GM21717 (cell line): ENCODE results near the gene SRGAP1.
"Not testable (repeated sequence)": the region's sequence is repeated elsewhere in the genome, so short reads cannot be mapped to it uniquely, and the experiment has no call there.

Experiments
- ATAC-seq: cut with Tn5 transposase; IDR thresholded peaks from one replicate; pipeline ENCODE4 v1.9.1; 2021; ENCODE audit warnings: mild to moderate bottlenecking, moderate library complexity; ENCODE audit not compliant: unreplicated experiment

Gene SRGAP1

DNA sequence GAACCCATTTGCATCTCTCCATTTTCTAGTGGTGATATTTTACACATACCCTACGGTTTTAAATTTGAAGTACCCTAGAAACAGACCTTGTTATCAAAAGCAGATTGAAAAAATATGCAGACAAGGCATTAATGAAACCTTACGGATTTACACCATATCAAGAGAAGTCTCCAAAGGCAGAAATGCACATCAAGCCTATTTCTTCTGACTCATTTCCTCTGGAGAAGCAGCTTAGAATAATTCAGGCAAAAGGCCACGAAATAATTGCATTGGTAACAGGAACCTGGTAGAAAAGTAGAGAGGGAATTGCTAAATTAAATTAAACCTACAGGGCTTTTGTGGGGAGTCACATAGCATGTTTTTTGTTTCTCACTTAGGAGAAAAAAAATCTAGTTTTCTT lies 342.9 kb downstream of the SRGAP1 start:
- no peak for ATAC-seq

DNA sequence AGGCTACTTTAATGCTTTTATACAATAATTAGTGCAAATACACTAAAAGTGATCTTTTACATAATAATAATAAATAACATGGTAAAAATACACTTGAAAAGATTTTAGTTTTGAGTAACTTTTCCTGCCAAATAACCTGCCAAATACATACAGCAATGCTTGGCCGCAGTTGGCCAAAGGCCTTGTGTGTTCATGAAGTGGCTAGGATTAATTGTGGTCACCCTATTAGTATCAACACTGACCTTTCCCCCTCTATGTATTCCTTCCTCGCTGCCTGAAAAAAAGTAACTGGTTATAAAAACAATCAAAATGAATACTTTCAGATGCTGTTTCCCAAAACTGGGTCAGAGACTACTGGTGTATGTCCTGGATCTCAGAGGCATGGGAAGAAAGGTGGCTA lies 343.3 kb downstream of the SRGAP1 start:
- ATAC-seq, result no peak

- ATAC-seq, result no peak
These were observed 345.0 kb downstream of the SRGAP1 start for GRCh38 chr12:64189530-64189929.

- no peak for ATAC-seq
These were observed 345.6 kb downstream of the SRGAP1 start for GRCh38 chr12:64190140-64190539.

GRCh38 chr12:64192644-64193444 lies 348.3 kb downstream of the SRGAP1 start:
- peak; percentile 95 for ATAC-seq

GRCh38 chr12:64193931-64194330 lies 349.4 kb downstream of the SRGAP1 start:
- ATAC-seq, result no peak

DNA sequence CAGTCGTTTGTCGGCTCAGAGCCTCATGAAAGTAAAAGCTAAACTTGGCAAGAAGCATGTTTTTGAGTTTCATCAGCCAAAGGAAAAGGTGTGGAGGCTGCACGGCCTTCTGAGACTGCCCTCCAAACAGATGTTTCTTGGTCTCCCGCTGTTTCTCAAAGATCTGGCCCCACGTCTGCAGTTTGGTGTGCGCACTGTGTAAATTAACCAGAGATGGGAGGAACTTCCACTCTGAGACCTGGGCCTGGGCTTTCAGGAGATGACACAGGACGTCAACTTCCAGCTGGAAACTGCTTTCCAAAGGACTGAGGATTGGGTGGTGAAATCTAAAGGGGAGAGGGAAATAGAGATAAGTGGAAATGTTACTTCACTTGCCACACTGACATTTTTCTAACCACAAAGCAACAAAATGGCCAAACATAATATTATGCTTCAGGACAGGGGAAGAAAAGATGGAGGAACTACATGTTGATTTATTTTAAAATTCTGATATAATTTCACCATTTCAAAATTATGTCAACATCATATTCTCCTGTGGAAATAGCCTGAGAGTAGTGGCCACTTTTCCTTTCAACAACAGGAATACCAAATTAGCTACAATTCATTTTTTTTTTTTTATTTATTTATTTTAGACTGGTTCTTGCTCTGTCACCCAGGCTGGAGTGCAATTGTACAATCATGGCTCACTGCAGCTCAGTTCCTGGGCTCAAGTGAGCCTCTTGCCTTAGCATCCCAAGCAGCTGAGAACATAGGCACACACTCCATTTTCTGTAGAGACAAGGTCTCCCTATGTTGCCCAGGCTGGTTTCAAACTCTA lies 350.0 kb downstream of the SRGAP1 start:
- no peak for ATAC-seq

DNA sequence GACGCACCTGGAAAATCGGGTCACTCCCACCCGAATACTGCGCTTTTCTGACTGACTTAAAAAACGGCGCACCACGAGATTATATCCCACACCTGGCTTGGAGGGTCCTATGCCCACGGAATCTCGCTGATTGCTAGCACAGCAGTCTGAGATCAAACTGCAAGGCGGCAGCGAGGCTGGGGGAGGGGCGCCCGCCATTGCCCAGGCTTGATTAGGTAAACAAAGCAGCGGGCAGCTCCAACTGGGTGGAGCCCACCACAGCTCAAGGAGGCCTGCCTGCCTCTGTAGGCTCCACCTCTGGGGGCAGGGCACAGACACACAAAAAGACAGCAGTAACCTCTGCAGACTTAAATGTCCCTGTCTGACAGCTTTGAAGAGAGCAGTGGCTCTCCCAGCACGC lies 351.3 kb downstream of the SRGAP1 start:
- not testable (repeated sequence) for ATAC-seq

GRCh38 chr12:64203036-64203435 lies 358.5 kb downstream of the SRGAP1 start:
- no peak for ATAC-seq

GRCh38 chr12:64203775-64204174 lies 359.3 kb downstream of the SRGAP1 start:
- ATAC-seq, result no peak

DNA sequence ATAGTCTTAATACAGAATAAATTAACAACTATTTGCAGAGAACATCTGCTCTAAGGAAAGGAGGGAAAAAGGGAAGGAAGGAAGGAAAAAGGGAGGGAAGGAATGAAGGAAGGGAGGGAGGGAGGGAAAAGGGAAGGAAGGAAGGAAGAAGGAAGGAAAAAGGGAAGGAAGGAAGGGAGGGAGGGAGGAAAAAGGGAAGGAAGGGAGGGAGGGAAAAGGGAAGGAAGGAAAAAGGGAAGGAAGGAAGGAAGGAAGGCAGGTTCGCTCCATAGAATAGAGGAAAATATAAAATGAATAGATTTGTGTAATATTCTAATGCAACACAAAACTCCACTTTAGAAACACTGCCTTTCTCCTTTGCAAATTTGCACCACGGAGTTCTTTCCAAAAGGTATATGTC lies 361.0 kb downstream of the SRGAP1 start:
- ATAC-seq, result no peak

DNA sequence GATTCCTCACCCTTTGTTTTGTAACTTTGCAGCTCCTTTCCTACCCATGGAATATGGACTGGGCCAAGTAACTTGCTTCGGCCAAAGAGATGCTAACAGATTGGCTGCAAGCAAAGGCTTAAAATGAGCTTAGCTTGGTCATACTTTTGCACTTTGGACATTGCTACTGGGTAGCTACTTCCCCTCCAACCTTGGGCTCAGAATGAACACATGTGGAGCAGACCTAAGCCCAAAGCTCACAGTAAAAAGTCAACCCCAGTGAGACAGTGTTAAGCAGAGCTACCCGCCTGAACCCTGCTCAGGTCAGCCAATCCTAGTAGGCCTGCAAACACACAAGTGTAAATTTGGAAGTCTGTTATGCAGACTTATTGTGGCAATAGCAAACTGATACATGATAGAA lies 363.0 kb downstream of the SRGAP1 start:
- ATAC-seq, result no peak
